Measurements from ENCODE around the gene PCNT.
A peak's percentile ranks its signal among the peaks of the same experiment; 100 is the strongest.

PCNT gene

GRCh38 chr21:46291561-46291960 lies 32.4 kb upstream of the PCNT start:
- H3K27me3 ChIP-seq (ENCODE audit: low read depth, low read length): no peaks in the 10 kb centered on the region
- peaks cover 0 to 11% of the 10 kb centered on the region in 2 donors for H3K4me1 ChIP-seq (ENCODE audit: control insufficient read depth in 1 of 2, insufficient read depth in 2 of 2, low read length in 2 of 2)
- no peak overlapping the region for H3K27ac ChIP-seq (ENCODE audit: low read length)
- H3K4me3 ChIP-seq (ENCODE audit: low read depth in 1 of 2, low read length in 2 of 2): no peak overlapping the region
- no peaks in the 10 kb centered on the region for H3K9me3 ChIP-seq (ENCODE audit: control insufficient read depth in 1 of 2, low read length in 2 of 2)
- peaks cover 0 to 9% of the 10 kb centered on the region in 2 donors for H3K36me3 ChIP-seq (ENCODE audit: control insufficient read depth in 1 of 2, insufficient read depth in 2 of 2, low read length in 2 of 2)

GRCh38 chr21:46294647-46295176 lies 29.2 kb upstream of the PCNT start:
- no peaks in the 10 kb centered on the region for H3K9me3 ChIP-seq (ENCODE audit: control insufficient read depth in 1 of 2, low read length in 2 of 2)
- peaks cover 0 to 9% of the 10 kb centered on the region in 2 donors for H3K36me3 ChIP-seq (ENCODE audit: control insufficient read depth in 1 of 2, insufficient read depth in 2 of 2, low read length in 2 of 2)
- no peak overlapping the region for H3K27ac ChIP-seq (ENCODE audit: low read length)
- H3K27me3 ChIP-seq (ENCODE audit: low read depth, low read length): no peaks in the 10 kb centered on the region
- no peak overlapping the region for H3K4me3 ChIP-seq (ENCODE audit: low read depth in 1 of 2, low read length in 2 of 2)
- peaks cover 0 to 23% of the 10 kb centered on the region in 2 donors for H3K4me1 ChIP-seq (ENCODE audit: control insufficient read depth in 1 of 2, insufficient read depth in 2 of 2, low read length in 2 of 2)

GRCh38 chr21:46295177-46295770 lies 28.7 kb upstream of the PCNT start:
- Histone ChIP-seq H3K4me3 (ENCODE audit: low read depth in 1 of 2, low read length in 2 of 2) (peak overlapping the region in 1 of 2 donors; percentile 9), H3K27me3 (ENCODE audit: low read depth, low read length) (no peaks in the 10 kb centered on the region), H3K27ac (ENCODE audit: low read length) (no peak overlapping the region), H3K36me3 (ENCODE audit: control insufficient read depth in 1 of 2, insufficient read depth in 2 of 2, low read length in 2 of 2) (peaks cover 0 to 9% of the 10 kb centered on the region in 2 donors), H3K9me3 (ENCODE audit: control insufficient read depth in 1 of 2, low read length in 2 of 2) (no peaks in the 10 kb centered on the region), H3K4me1 (ENCODE audit: control insufficient read depth in 1 of 2, insufficient read depth in 2 of 2, low read length in 2 of 2) (peaks cover 0 to 23% of the 10 kb centered on the region in 2 donors)

- Histone ChIP-seq H3K36me3 (ENCODE audit: control insufficient read depth in 1 of 2, insufficient read depth in 2 of 2, low read length in 2 of 2) (peaks cover 0 to 9% of the 10 kb centered on the region in 2 donors), H3K27ac (ENCODE audit: low read length) (no peak overlapping the region), H3K4me1 (ENCODE audit: control insufficient read depth in 1 of 2, insufficient read depth in 2 of 2, low read length in 2 of 2) (peaks cover 0 to 23% of the 10 kb centered on the region in 2 donors), H3K4me3 (ENCODE audit: low read depth in 1 of 2, low read length in 2 of 2) (peak overlapping the region in 1 of 2 donors; percentile 9), H3K27me3 (ENCODE audit: low read depth, low read length) (no peaks in the 10 kb centered on the region), H3K9me3 (ENCODE audit: control insufficient read depth in 1 of 2, low read length in 2 of 2) (no peaks in the 10 kb centered on the region)
Observed at GRCh38 chr21:46295996-46296752, 27.8 kb upstream of the PCNT start.

GRCh38 chr21:46297338-46298271 lies 26.4 kb upstream of the PCNT start:
- peaks cover 0 to 23% of the 10 kb centered on the region in 2 donors for H3K4me1 ChIP-seq (ENCODE audit: control insufficient read depth in 1 of 2, insufficient read depth in 2 of 2, low read length in 2 of 2)
- H3K27me3 ChIP-seq (ENCODE audit: low read depth, low read length): no peaks in the 10 kb centered on the region
- H3K36me3 ChIP-seq (ENCODE audit: control insufficient read depth in 1 of 2, insufficient read depth in 2 of 2, low read length in 2 of 2): peaks cover 0 to 12% of the 10 kb centered on the region in 2 donors
- peak overlapping the region; percentile 33 to 55 for H3K4me3 ChIP-seq (ENCODE audit: low read depth in 1 of 2, low read length in 2 of 2)
- no peak overlapping the region for H3K27ac ChIP-seq (ENCODE audit: low read length)
- no peaks in the 10 kb centered on the region for H3K9me3 ChIP-seq (ENCODE audit: control insufficient read depth in 1 of 2, low read length in 2 of 2)

- no peak overlapping the region for H3K4me3 ChIP-seq (ENCODE audit: low read depth in 1 of 2, low read length in 2 of 2)
- H3K27ac ChIP-seq (ENCODE audit: low read length): no peak overlapping the region
- H3K27me3 ChIP-seq (ENCODE audit: low read depth, low read length): no peaks in the 10 kb centered on the region
- no peaks in the 10 kb centered on the region for H3K9me3 ChIP-seq (ENCODE audit: control insufficient read depth in 1 of 2, low read length in 2 of 2)
- H3K4me1 ChIP-seq (ENCODE audit: control insufficient read depth in 1 of 2, insufficient read depth in 2 of 2, low read length in 2 of 2): peaks cover 0 to 23% of the 10 kb centered on the region in 2 donors
- peaks cover 0 to 12% of the 10 kb centered on the region in 2 donors for H3K36me3 ChIP-seq (ENCODE audit: control insufficient read depth in 1 of 2, insufficient read depth in 2 of 2, low read length in 2 of 2)
Observed at GRCh38 chr21:46299167-46299566, 24.8 kb upstream of the PCNT start.

GRCh38 chr21:46301759-46302158 lies 22.2 kb upstream of the PCNT start:
- Histone ChIP-seq H3K4me3 (ENCODE audit: low read depth in 1 of 2, low read length in 2 of 2) (no peak overlapping the region), H3K27ac (ENCODE audit: low read length) (no peak overlapping the region), H3K9me3 (ENCODE audit: control insufficient read depth in 1 of 2, low read length in 2 of 2) (no peaks in the 10 kb centered on the region), H3K4me1 (ENCODE audit: control insufficient read depth in 1 of 2, insufficient read depth in 2 of 2, low read length in 2 of 2) (peaks cover 0 to 12% of the 10 kb centered on the region in 2 donors), H3K36me3 (ENCODE audit: control insufficient read depth in 1 of 2, insufficient read depth in 2 of 2, low read length in 2 of 2) (peaks cover 0 to 18% of the 10 kb centered on the region in 2 donors), H3K27me3 (ENCODE audit: low read depth, low read length) (no peaks in the 10 kb centered on the region)

GRCh38 chr21:46304437-46304836 lies 19.5 kb upstream of the PCNT start:
- no peak overlapping the region for H3K4me3 ChIP-seq (ENCODE audit: low read depth in 1 of 2, low read length in 2 of 2)
- peaks cover 0 to 18% of the 10 kb centered on the region in 2 donors for H3K36me3 ChIP-seq (ENCODE audit: control insufficient read depth in 1 of 2, insufficient read depth in 2 of 2, low read length in 2 of 2)
- H3K9me3 ChIP-seq (ENCODE audit: control insufficient read depth in 1 of 2, low read length in 2 of 2): no peaks in the 10 kb centered on the region
- no peak overlapping the region for H3K27ac ChIP-seq (ENCODE audit: low read length)
- H3K4me1 ChIP-seq (ENCODE audit: control insufficient read depth in 1 of 2, insufficient read depth in 2 of 2, low read length in 2 of 2): no peaks in the 10 kb centered on the region
- no peaks in the 10 kb centered on the region for H3K27me3 ChIP-seq (ENCODE audit: low read depth, low read length)

- peaks cover 0 to 18% of the 10 kb centered on the region in 2 donors for H3K36me3 ChIP-seq (ENCODE audit: control insufficient read depth in 1 of 2, insufficient read depth in 2 of 2, low read length in 2 of 2)
- no peak overlapping the region for H3K4me3 ChIP-seq (ENCODE audit: low read depth in 1 of 2, low read length in 2 of 2)
- H3K27ac ChIP-seq (ENCODE audit: low read length): no peak overlapping the region
Observed at GRCh38 chr21:46304955-46305354, 19.0 kb upstream of the PCNT start.

GRCh38 chr21:46307625-46308024 lies 16.3 kb upstream of the PCNT start:
- no peaks in the 10 kb centered on the region for H3K4me1 ChIP-seq (ENCODE audit: control insufficient read depth in 1 of 2, insufficient read depth in 2 of 2, low read length in 2 of 2)
- no peaks in the 10 kb centered on the region for H3K27me3 ChIP-seq (ENCODE audit: low read depth, low read length)
- no peak overlapping the region for H3K27ac ChIP-seq (ENCODE audit: low read length)
- H3K9me3 ChIP-seq (ENCODE audit: control insufficient read depth in 1 of 2, low read length in 2 of 2): no peaks in the 10 kb centered on the region
- H3K36me3 ChIP-seq (ENCODE audit: control insufficient read depth in 1 of 2, insufficient read depth in 2 of 2, low read length in 2 of 2): peaks cover 0 to 6% of the 10 kb centered on the region in 2 donors
- H3K4me3 ChIP-seq (ENCODE audit: low read depth in 1 of 2, low read length in 2 of 2): no peak overlapping the region

More at GRCh38 chr21:46304955-46305354, 19.0 kb upstream of the PCNT start:
- H3K27me3 ChIP-seq (ENCODE audit: low read depth, low read length): no peaks in the 10 kb centered on the region
- H3K9me3 ChIP-seq (ENCODE audit: control insufficient read depth in 1 of 2, low read length in 2 of 2): no peaks in the 10 kb centered on the region
- H3K4me1 ChIP-seq (ENCODE audit: control insufficient read depth in 1 of 2, insufficient read depth in 2 of 2, low read length in 2 of 2): no peaks in the 10 kb centered on the region

- H3K4me1 ChIP-seq (ENCODE audit: control insufficient read depth in 1 of 2, insufficient read depth in 2 of 2, low read length in 2 of 2): no peaks in the 10 kb centered on the region
- no peaks in the 10 kb centered on the region for H3K9me3 ChIP-seq (ENCODE audit: control insufficient read depth in 1 of 2, low read length in 2 of 2)
- H3K27ac ChIP-seq (ENCODE audit: low read length): no peak overlapping the region
- H3K4me3 ChIP-seq (ENCODE audit: low read depth in 1 of 2, low read length in 2 of 2): no peak overlapping the region
- peaks cover 0 to 6% of the 10 kb centered on the region in 2 donors for H3K36me3 ChIP-seq (ENCODE audit: control insufficient read depth in 1 of 2, insufficient read depth in 2 of 2, low read length in 2 of 2)
- no peaks in the 10 kb centered on the region for H3K27me3 ChIP-seq (ENCODE audit: low read depth, low read length)
Observed at GRCh38 chr21:46308431-46308830, 15.5 kb upstream of the PCNT start.

Measured in muscle layer of duodenum (tissue), 2 donors.